HG03520 (cell line): ENCODE measurements around the gene GPR6.

Experiments used
- ATAC-seq: cut with Tn5 transposase; IDR thresholded peaks from one replicate; pipeline ENCODE4 v1.9.1; 2021; ENCODE audit warnings: mild to moderate bottlenecking, moderate library complexity; ENCODE audit not compliant: unreplicated experiment

GPR6 gene

GRCh38 chr6:109998159-109998785, 20.2 kb downstream of the GPR6 start:
- no peak for ATAC-seq

- no peak for ATAC-seq
Measured at GRCh38 chr6:109999740-110000139, 21.6 kb downstream of the GPR6 start.

GRCh38 chr6:110002676-110003075, 24.6 kb downstream of the GPR6 start:
- no peak for ATAC-seq

- no peak for ATAC-seq
Measured at GRCh38 chr6:110013386-110013785, 35.3 kb downstream of the GPR6 start.

- no peak for ATAC-seq
Measured at GRCh38 chr6:110015206-110015605, 37.1 kb downstream of the GPR6 start.

- ATAC-seq, result no peak
Measured at GRCh38 chr6:110017306-110017705, 39.2 kb downstream of the GPR6 start.

GRCh38 chr6:110017946-110018345, 39.8 kb downstream of the GPR6 start:
- no peak for ATAC-seq

GRCh38 chr6:110018486-110018885, 40.4 kb downstream of the GPR6 start:
- no peak for ATAC-seq

- no peak for ATAC-seq
Measured at GRCh38 chr6:110020888-110021287, 42.8 kb downstream of the GPR6 start.

GRCh38 chr6:110029144-110029543, 51.0 kb downstream of the GPR6 start:
- no peak for ATAC-seq
